C4-2B (cell line): ENCODE results near the gene ITPR1.

Experiments used
- ZFX ChIP-seq: fragments of 450-650 bp; IDR thresholded peaks from 2 replicates; pipeline ENCODE4 v1.6.1; 2017
- TF ChIP-seq, protein P1 (sequence below): fragments of 450-650 bp; conservative IDR thresholded peaks from 2 replicates; pipeline ENCODE4 v1.5.1; 2017; ENCODE audit warnings: mild to moderate bottlenecking

DNA sequence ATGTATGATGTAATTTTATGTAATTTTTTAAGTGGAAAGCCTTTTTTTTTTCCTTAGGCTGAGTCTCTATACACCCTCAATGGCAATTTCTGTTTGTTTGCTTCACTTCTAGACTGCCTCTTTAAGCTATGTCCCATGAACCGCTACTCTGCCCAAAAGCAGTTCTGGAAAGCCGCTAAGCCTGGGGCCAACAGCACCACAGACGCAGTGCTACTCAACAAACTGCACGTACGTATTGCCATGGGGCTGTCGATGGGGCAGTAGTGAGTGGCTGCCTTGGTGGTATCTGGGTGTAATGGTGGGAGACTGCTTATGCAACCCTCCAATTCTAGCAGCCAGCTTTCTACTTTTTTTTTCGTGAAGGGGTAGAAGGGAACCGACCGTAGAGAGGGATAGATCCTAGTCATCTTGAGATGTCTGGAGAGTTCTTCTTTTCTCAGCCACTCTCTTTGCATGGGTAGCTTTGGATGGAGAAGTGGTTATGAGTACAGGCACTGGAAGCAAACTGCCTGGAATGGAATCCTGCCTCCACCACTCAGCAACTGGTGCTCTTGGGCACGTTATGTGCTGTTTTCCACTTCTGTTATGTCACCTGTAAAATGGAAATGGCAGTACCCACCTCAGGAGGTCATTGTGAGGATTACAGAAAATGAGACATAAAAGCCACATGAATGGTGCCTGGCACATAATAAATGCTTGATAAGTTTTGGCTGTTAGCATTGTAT, 134.7 kb downstream of the ITPR1 start:
- TF ChIP-seq, protein P1, sequence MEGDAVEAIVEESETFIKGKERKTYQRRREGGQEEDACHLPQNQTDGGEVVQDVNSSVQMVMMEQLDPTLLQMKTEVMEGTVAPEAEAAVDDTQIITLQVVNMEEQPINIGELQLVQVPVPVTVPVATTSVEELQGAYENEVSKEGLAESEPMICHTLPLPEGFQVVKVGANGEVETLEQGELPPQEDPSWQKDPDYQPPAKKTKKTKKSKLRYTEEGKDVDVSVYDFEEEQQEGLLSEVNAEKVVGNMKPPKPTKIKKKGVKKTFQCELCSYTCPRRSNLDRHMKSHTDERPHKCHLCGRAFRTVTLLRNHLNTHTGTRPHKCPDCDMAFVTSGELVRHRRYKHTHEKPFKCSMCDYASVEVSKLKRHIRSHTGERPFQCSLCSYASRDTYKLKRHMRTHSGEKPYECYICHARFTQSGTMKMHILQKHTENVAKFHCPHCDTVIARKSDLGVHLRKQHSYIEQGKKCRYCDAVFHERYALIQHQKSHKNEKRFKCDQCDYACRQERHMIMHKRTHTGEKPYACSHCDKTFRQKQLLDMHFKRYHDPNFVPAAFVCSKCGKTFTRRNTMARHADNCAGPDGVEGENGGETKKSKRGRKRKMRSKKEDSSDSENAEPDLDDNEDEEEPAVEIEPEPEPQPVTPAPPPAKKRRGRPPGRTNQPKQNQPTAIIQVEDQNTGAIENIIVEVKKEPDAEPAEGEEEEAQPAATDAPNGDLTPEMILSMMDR = no peak
- no peak for TF ChIP-seq ZFX
